Smooth muscle cell of trachea (primary cell): ENCODE results near the gene ZNF33A. TPM values are rescaled to one million over a fixed set of nuclear protein-coding genes. Genes with fewer than 3 reads are reported as not detected.

ENCODE experiments used
- total RNA-seq: library from RNA; depleted of rRNA; stranded (reverse); fragments of >200 nt; gene quantifications from 2 replicates; pipeline ENCODE4 v1.2.1, GENCODE V29; 2014

Gene ZNF33A
- total RNA-seq: 9.9 and 15.3 TPM in 2 replicates

DNA sequence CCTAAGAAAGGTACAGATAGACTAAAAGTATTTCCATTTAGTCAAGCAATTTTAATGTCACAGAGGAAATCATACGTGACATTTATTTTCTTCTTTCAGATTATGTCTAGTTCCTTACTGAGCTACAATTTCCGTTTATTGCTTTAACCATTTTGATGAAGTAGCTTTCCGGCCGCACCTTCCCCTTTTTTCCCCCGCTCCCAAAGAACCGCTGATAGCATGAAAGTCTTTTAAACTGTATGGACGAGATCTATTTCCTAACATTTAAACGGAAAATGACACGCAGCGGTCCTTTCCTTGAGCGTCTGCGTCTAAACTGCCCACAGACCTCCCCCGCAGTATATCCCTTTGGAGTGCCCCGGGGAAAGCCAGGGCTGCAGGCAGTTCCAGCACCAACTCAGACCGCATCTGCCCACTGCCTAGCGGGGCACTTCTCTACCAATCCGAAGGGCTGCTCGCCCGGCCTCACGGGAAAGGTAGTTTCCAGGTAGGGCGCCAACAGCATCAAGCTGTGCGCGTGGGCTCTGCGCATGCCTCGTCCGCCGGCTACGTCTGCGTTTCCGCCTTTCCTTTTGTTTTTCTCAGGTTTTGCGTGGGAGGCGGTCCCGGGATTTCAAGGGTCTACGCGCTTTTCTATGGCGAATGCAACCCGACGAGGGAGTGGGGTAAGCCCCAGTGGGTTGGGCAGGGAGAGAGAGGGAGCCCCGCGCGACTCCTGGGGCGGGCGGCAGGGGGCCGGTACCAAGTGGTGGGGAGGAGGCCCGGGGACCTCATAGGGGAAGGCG lies at the start of gene ZNF33A:
Gene ZNF33A (plus strand): TSS at position 557 of the 785 bp plus-strand sequence. CDS start 1,667 bp downstream, outside the sequence.

DNA sequence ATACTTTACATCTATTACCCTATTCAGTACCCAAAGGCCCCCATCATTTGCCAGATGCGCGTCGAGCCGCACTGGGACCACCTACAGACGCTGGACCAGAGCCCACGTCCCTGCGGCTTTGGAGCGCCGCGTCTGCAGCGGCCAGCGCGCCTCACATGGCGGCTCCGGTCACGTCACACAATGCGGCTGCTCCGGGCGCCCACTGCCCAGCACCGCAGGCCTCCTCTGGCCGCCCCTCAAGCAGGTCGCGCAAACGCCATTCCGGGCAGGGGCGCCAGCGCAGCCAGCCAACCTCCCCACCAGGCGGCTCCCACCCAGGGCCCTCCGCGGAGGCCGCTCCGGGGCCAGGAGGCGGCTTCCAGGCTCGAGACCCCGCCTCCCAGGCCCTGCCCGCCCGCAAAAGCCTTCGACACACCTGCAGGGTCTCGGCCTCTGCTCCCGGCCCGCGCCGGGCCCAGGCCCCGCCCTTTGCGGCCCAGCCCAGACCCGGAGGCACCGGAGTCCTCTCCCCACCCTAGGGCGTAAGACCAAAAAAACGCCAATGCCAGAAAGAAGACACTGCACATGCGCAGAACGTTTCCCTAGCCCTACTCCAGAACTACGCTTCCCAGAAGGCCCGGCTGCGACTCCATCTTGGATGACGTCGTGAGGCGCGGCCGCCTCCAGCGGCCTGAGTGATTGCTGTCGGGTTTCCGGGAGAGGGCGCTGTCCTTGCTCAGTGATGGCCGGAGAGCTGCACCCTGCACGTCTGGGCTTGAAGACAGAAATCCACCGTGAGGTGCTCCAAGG lies 34.2 kb upstream of the ZNF33A start, which contains the start of gene ZNF25:
Gene ZNF25 (minus strand): TSS at position 557 of the 789 bp plus-strand sequence. CDS start 4,925 bp downstream, outside the sequence.

DNA sequence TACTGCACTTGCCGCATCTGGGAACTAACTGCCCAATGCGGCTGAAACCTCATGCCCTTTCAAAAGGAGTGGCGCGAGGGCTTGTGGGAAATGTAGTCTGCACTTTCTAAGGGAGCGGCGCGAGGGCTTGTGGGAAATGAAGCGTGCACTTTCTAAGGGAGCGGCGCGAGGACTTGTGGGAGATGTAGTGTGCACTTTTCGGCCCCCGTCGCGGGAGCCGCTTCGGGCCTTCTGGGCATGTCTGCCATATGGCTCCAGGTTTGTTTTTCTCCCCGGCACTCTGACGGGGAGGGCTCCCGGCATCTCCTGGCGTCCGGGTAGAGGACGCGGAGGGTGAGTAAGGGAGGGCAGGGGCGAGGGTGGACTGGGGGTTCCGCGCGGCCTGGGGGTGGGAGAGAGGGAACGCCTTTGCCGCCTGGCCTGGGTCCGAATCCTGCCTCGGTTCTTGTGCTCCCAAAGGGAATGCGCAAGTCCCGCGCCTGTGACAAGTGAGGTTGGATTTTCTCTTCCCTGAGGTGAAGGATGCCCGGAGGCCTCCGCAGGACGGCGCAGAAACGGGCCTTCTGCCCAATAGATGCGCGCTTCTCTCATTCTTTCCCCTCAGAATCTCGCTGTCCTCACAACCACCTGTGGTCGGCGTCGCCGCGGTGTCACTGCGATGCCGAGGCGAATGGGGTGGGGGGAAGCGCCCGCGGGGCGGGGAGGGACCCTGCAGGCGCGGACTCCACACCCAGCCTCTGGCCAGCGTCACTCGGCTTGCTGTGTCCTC lies 83.9 kb downstream of the ZNF33A start, which contains the start of gene ZNF37A:
Gene ZNF37A (plus strand): TSS at position 180 of the 769 bp plus-strand sequence. CDS start 2,281 bp downstream, outside the sequence.

Other genes with a start within 250 kb of the ZNF33A start
- 10.4 and 12.5 TPM in 2 replicates for gene ZNF248, start 153.1 kb upstream of the ZNF33A start, total RNA-seq
- 11.6 and 14.0 TPM in 2 replicates for gene ZNF25, start 34.0 kb upstream of the ZNF33A start, total RNA-seq
- gene ZNF37A, start 83.7 kb downstream of the ZNF33A start, total RNA-seq: 12.8 and 15.5 TPM in 2 replicates